ENCODE results near the gene FREM1.

The FREM1 gene

GRCh38 chr9:14790628-14791027 is 119.6 kb downstream of the FREM1 start:
- Histone ChIP-seq H3K9me2 (ENCODE audit: low read depth, low read length) (no peaks in the 10 kb centered on the region), H3K79me2 (ENCODE audit: insufficient read depth, low read length) (no peaks in the 10 kb centered on the region), H2AFZ (ENCODE audit: low read length) (no peak overlapping the region), H3K4me3 (ENCODE audit: low read depth, low read length, poor library complexity, severe bottlenecking) (no peak overlapping the region), H3K4me2 (ENCODE audit: low read length) (no peak overlapping the region), H3K27ac (ENCODE audit: low read depth, low read length, poor library complexity, severe bottlenecking) (no peak overlapping the region), H3K4me1 (ENCODE audit: insufficient read depth, low read length, severe bottlenecking) (no peaks in the 10 kb centered on the region), H4K20me1 (ENCODE audit: insufficient read depth, low read length) (no peaks in the 10 kb centered on the region), H3K9me3 (ENCODE audit: low read length) (no peaks in the 10 kb centered on the region), H3K9ac (ENCODE audit: low read length) (no peak overlapping the region), H3F3A (ENCODE audit: insufficient read depth, low read length) (no peaks in the 10 kb centered on the region), H3K27me3 (ENCODE audit: insufficient read depth, low read length) (no peaks in the 10 kb centered on the region), H3K36me3 (ENCODE audit: insufficient read depth, low read length) (no peaks in the 10 kb centered on the region)
- TF ChIP-seq CTCF (IDR thresholded peaks at IDR 0.05; ENCODE audit: low read length) = no peak
- no peak for TF ChIP-seq EZH2 (IDR thresholded peaks at IDR 0.05; ENCODE audit: borderline replicate concordance, low read length)

GRCh38 chr9:14788846-14789245 is 121.4 kb downstream of the FREM1 start:
- H3K36me3 ChIP-seq (ENCODE audit: insufficient read depth, low read length) = no peaks in the 10 kb centered on the region
- H3F3A ChIP-seq (ENCODE audit: insufficient read depth, low read length) = no peaks in the 10 kb centered on the region

DNA sequence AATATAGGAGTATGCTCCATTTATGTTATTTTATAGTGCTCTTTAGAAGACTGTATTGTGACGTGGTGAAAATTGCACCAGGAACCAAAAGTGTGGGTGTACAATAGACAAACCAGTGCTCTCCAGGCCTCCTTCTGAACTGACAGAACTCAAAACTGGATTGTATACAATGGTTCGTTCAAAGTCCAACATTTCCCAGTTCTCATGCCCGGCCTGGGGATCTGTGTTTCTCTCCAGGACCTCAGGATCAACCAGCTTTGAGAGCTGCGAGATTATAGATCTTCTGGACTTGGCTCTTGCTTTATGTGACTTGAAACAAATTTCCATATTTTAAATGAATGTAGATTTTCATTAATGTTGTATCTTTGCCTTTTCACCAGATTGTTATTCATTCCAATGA is 126.9 kb downstream of the FREM1 start:
- no peaks in the 10 kb centered on the region for H3F3A ChIP-seq (ENCODE audit: insufficient read depth, low read length)

More at GRCh38 chr9:14788846-14789245, 121.4 kb downstream of the FREM1 start:
- no peaks in the 10 kb centered on the region for H3K9me2 ChIP-seq (ENCODE audit: low read depth, low read length)
- H3K9ac ChIP-seq (ENCODE audit: low read length) = no peak overlapping the region
- H3K4me3 ChIP-seq (ENCODE audit: low read depth, low read length, poor library complexity, severe bottlenecking) = no peak overlapping the region
- H4K20me1 ChIP-seq (ENCODE audit: insufficient read depth, low read length) = no peaks in the 10 kb centered on the region
- no peak overlapping the region for H3K4me2 ChIP-seq (ENCODE audit: low read length)
- TF ChIP-seq EZH2 (IDR thresholded peaks at IDR 0.05; ENCODE audit: borderline replicate concordance, low read length) = no peak
- no peak for TF ChIP-seq CTCF (IDR thresholded peaks at IDR 0.05; ENCODE audit: low read length)
- no peak overlapping the region for H2AFZ ChIP-seq (ENCODE audit: low read length)
- no peaks in the 10 kb centered on the region for H3K9me3 ChIP-seq (ENCODE audit: low read length)
- H3K27me3 ChIP-seq (ENCODE audit: insufficient read depth, low read length) = no peaks in the 10 kb centered on the region
- no peaks in the 10 kb centered on the region for H3K79me2 ChIP-seq (ENCODE audit: insufficient read depth, low read length)
- H3K4me1 ChIP-seq (ENCODE audit: insufficient read depth, low read length, severe bottlenecking) = no peaks in the 10 kb centered on the region
- no peak overlapping the region for H3K27ac ChIP-seq (ENCODE audit: low read depth, low read length, poor library complexity, severe bottlenecking)

More for the DNA sequence above, 126.9 kb downstream of the FREM1 start:
- Histone ChIP-seq H3K79me2 (ENCODE audit: insufficient read depth, low read length) (no peaks in the 10 kb centered on the region), H3K9ac (ENCODE audit: low read length) (no peak overlapping the region), H3K9me2 (ENCODE audit: low read depth, low read length) (no peaks in the 10 kb centered on the region), H3K4me3 (ENCODE audit: low read depth, low read length, poor library complexity, severe bottlenecking) (no peak overlapping the region), H3K27ac (ENCODE audit: low read depth, low read length, poor library complexity, severe bottlenecking) (no peak overlapping the region), H3K36me3 (ENCODE audit: insufficient read depth, low read length) (no peaks in the 10 kb centered on the region), H4K20me1 (ENCODE audit: insufficient read depth, low read length) (no peaks in the 10 kb centered on the region), H3K4me2 (ENCODE audit: low read length) (no peak overlapping the region), H3K27me3 (ENCODE audit: insufficient read depth, low read length) (no peaks in the 10 kb centered on the region), H3K9me3 (ENCODE audit: low read length) (no peaks in the 10 kb centered on the region), H2AFZ (ENCODE audit: low read length) (no peak overlapping the region), H3K4me1 (ENCODE audit: insufficient read depth, low read length, severe bottlenecking) (no peaks in the 10 kb centered on the region)
- TF ChIP-seq CTCF (IDR thresholded peaks at IDR 0.05; ENCODE audit: low read length) = no peak
- no peak for TF ChIP-seq EZH2 (IDR thresholded peaks at IDR 0.05; ENCODE audit: borderline replicate concordance, low read length)
